RWPE2 (cell line): ENCODE results near the gene ELP2.

Experiments used
- ATAC-seq: fragments of 200-7000 bp; cut with Tn5 transposase; 3 replicates; pipeline ENCODE4 v1.9.1; 2021; ENCODE audit warnings: low read depth
- DNase-seq: peaks from one replicate; pipeline ENCODE4 v3.0.0-alpha.2; 2020; ENCODE audit warnings: low spot score
- H3K27ac ChIP-seq: fragments of 450-650 bp; 2 replicates; pipeline ENCODE4 v1.5.1; 2017; ENCODE audit warnings: mild to moderate bottlenecking; ENCODE audit not compliant: poor library complexity, severe bottlenecking
- H3K27me3 ChIP-seq: fragments of 250-450 bp; sonication (Bioruptor Pico); 2 replicates; pipeline ENCODE4 v1.5.1; 2021; ENCODE audit warnings: mild to moderate bottlenecking, moderate library complexity; ENCODE audit not compliant: insufficient read depth, poor library complexity, severe bottlenecking
- H3K36me3 ChIP-seq: fragments of 250-450 bp; sonication (Bioruptor Pico); 2 replicates; pipeline ENCODE4 v1.5.1; 2020; ENCODE audit warnings: low read depth, mild to moderate bottlenecking, moderate library complexity
- H3K4me1 ChIP-seq: fragments of 250-450 bp; sonication (Bioruptor Pico); 2 replicates; pipeline ENCODE4 v1.5.1; 2021; ENCODE audit warnings: mild to moderate bottlenecking, moderate library complexity; ENCODE audit not compliant: insufficient read depth, poor library complexity, severe bottlenecking
- H3K4me3 ChIP-seq: fragments of 250-450 bp; sonication (Bioruptor Pico); 2 replicates; pipeline ENCODE4 v1.5.1; 2021; ENCODE audit warnings: mild to moderate bottlenecking, moderate library complexity; ENCODE audit not compliant: severe bottlenecking
- H3K9me3 ChIP-seq: fragments of 250-450 bp; sonication (Bioruptor Pico); 2 replicates; pipeline ENCODE4 v1.5.1; 2021; ENCODE audit warnings: mild to moderate bottlenecking, moderate library complexity; ENCODE audit not compliant: severe bottlenecking
- TF ChIP-seq, protein P1 (sequence below): fragments of 450-650 bp; IDR thresholded peaks from one replicate; pipeline ENCODE4 v1.5.1; 2017; ENCODE audit warnings: mild to moderate bottlenecking, moderate library complexity; ENCODE audit not compliant: poor library complexity, severe bottlenecking

The ELP2 gene

GRCh38 chr18:36199691-36200295 lies 70.1 kb downstream of the ELP2 start:
- peaks cover 48% of the 10 kb centered on the region for H3K36me3 ChIP-seq
- DNase-seq = no peak
- no peak for ATAC-seq
- no peaks in the 10 kb centered on the region for H3K4me1 ChIP-seq
- H3K4me3 ChIP-seq = no peak overlapping the region
- no peak overlapping the region for H3K27ac ChIP-seq
- no peaks in the 10 kb centered on the region for H3K27me3 ChIP-seq
- TF ChIP-seq, protein P1, sequence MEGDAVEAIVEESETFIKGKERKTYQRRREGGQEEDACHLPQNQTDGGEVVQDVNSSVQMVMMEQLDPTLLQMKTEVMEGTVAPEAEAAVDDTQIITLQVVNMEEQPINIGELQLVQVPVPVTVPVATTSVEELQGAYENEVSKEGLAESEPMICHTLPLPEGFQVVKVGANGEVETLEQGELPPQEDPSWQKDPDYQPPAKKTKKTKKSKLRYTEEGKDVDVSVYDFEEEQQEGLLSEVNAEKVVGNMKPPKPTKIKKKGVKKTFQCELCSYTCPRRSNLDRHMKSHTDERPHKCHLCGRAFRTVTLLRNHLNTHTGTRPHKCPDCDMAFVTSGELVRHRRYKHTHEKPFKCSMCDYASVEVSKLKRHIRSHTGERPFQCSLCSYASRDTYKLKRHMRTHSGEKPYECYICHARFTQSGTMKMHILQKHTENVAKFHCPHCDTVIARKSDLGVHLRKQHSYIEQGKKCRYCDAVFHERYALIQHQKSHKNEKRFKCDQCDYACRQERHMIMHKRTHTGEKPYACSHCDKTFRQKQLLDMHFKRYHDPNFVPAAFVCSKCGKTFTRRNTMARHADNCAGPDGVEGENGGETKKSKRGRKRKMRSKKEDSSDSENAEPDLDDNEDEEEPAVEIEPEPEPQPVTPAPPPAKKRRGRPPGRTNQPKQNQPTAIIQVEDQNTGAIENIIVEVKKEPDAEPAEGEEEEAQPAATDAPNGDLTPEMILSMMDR = no peak
- H3K9me3 ChIP-seq = no peaks in the 10 kb centered on the region

GRCh38 chr18:36200354-36200771 lies 70.7 kb downstream of the ELP2 start:
- Histone ChIP-seq H3K4me3 (no peak overlapping the region), H3K27ac (no peak overlapping the region), H3K36me3 (peaks cover 48% of the 10 kb centered on the region), H3K27me3 (no peaks in the 10 kb centered on the region), H3K9me3 (no peaks in the 10 kb centered on the region), H3K4me1 (no peaks in the 10 kb centered on the region)
- DNase-seq = no peak
- no peak for ATAC-seq
- TF ChIP-seq, protein P1 = no peak

GRCh38 chr18:36201765-36202164 lies 72.1 kb downstream of the ELP2 start:
- Histone ChIP-seq H3K27me3 (no peaks in the 10 kb centered on the region), H3K4me1 (no peaks in the 10 kb centered on the region), H3K36me3 (peaks cover 55% of the 10 kb centered on the region), H3K27ac (no peak overlapping the region), H3K4me3 (no peak overlapping the region), H3K9me3 (no peaks in the 10 kb centered on the region)
- TF ChIP-seq, protein P1 = no peak
- DNase-seq (no peak), ATAC-seq (no peak)

GRCh38 chr18:36203360-36203895 lies 73.7 kb downstream of the ELP2 start:
- Histone ChIP-seq H3K27ac (no peak overlapping the region), H3K27me3 (no peaks in the 10 kb centered on the region), H3K4me1 (no peaks in the 10 kb centered on the region), H3K4me3 (no peak overlapping the region), H3K36me3 (peaks cover 66% of the 10 kb centered on the region), H3K9me3 (no peaks in the 10 kb centered on the region)
- no peak for ATAC-seq
- TF ChIP-seq, protein P1 = no peak
- no peak for DNase-seq

DNA sequence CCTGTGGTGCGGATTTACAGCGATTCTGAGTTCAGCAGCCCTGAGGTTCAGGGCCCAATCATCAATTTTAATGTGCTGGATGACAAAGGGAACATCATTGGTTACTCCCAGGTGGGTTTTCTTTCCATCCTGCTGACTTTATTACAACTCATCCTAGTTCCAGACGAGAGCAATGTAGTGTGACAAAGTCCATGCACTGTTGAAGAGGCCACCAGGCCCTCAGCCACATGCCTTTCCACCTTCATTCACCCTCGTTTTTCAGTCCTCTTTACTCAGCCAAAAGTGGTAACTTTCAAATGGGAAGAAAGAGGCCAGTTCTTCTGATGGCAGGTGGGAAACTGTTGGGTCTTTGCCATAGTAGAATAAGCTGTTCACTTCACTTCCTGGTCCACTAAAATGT lies 75.5 kb downstream of the ELP2 start:
- no peak for ATAC-seq
- Histone ChIP-seq H3K36me3 (peaks cover 66% of the 10 kb centered on the region), H3K27me3 (no peaks in the 10 kb centered on the region), H3K9me3 (no peaks in the 10 kb centered on the region), H3K27ac (no peak overlapping the region), H3K4me1 (no peaks in the 10 kb centered on the region), H3K4me3 (no peak overlapping the region)
- no peak for DNase-seq
- TF ChIP-seq, protein P1 = no peak
